Stomach smooth muscle (tissue), 2 donors: ENCODE results near the gene MAP9.
A peak's percentile ranks its signal among the peaks of the same experiment; 100 is the strongest.
"Not testable (repeated sequence)": the region's sequence is repeated elsewhere in the genome, so short reads cannot be mapped to it uniquely, and the experiment has no call there.

Experiments
- H3K27ac ChIP-seq: one replicate; pipeline ENCODE4 v1.7.0; 2013; ENCODE audit warnings: mild to moderate bottlenecking, low read length, inconsistent platforms
- H3K27me3 ChIP-seq, 2 donors: one replicate each; pipeline ENCODE4 v1.7.0; 2013; ENCODE audit warnings: low read length in 2 of 2; ENCODE audit not compliant: insufficient read depth in 2 of 2, control insufficient read depth in 1 of 2
- H3K36me3 ChIP-seq, 2 donors: one replicate each; pipeline ENCODE4 v1.7.0; 2013; ENCODE audit warnings: low read length in 2 of 2; ENCODE audit not compliant: control insufficient read depth in 2 of 2, insufficient read depth in 2 of 2
- H3K4me1 ChIP-seq: one replicate; pipeline ENCODE4 v1.7.0; 2013; ENCODE audit warnings: low read length; ENCODE audit not compliant: control insufficient read depth, insufficient read depth
- H3K4me3 ChIP-seq, 2 donors: one replicate each; pipeline ENCODE4 v1.7.0; 2013; ENCODE audit warnings: low read length in 2 of 2
- H3K9ac ChIP-seq, 2 donors: one replicate each; pipeline ENCODE4 v1.7.0; 2013; ENCODE audit warnings: low read length in 2 of 2, mild to moderate bottlenecking in 1 of 2
- H3K9me3 ChIP-seq, 2 donors: one replicate each; pipeline ENCODE4 v1.7.0; 2013; ENCODE audit warnings: low read length in 2 of 2; ENCODE audit not compliant: control insufficient read depth in 2 of 2
- donor health status: healthy.
- donor health status: Pancreatic carcinoma.

The MAP9 gene

GRCh38 chr4:155376387-155377268 lies at the start of gene MAP9:
MAP9 (minus strand) TSS chr4:155376965; CDS start chr4:155375850, 1,115 bp downstream.
- Histone ChIP-seq H3K27me3 (no peaks in the 10 kb centered on the region), H3K36me3 (peaks cover 0 to 4% of the 10 kb centered on the region in 2 donors), H3K9ac (peak within 1 kb of the TSS; percentile 66 to 74), H3K27ac (no peak within 1 kb of the TSS), H3K4me3 (peak within 1 kb of the TSS; percentile 84 to 86), H3K9me3 (no peaks in the 10 kb centered on the region), H3K4me1 (no peaks in the 10 kb centered on the region)

GRCh38 chr4:155424778-155425177 lies 48.0 kb upstream of the MAP9 start:
- H3K4me1 ChIP-seq, H3K9ac ChIP-seq, H3K9me3 ChIP-seq, H3K27ac ChIP-seq, H3K27me3 ChIP-seq, H3K4me3 ChIP-seq, H3K36me3 ChIP-seq: not testable (repeated sequence)

GRCh38 chr4:155423671-155424070 lies 46.9 kb upstream of the MAP9 start:
- H3K27me3 ChIP-seq: no peaks in the 10 kb centered on the region
- H3K4me3 ChIP-seq: no peak overlapping the region
- no peak overlapping the region for H3K27ac ChIP-seq
- H3K4me1 ChIP-seq: peaks cover 2% of the 10 kb centered on the region
- H3K9me3 ChIP-seq: no peaks in the 10 kb centered on the region
- H3K9ac ChIP-seq: no peak overlapping the region
- no peaks in the 10 kb centered on the region for H3K36me3 ChIP-seq

DNA sequence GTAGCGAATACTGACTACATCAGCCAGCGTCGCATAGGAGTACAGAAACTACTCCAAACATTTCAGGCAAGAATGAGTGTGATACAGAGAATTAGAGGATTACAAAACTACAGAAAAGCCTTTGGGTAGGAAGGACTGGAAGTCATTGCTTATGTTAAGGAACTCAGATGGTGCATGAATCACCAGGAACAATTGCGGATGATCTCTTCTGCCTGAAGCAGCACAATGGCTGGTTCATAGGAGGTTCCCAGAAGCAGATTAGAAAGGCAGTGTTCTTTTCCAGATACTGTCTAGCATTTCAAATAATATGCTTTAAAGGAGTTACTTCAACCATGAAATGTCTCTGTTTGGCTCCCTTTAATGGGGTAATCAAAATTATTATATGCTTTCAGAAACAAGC lies 42.5 kb upstream of the MAP9 start:
- no peaks in the 10 kb centered on the region for H3K27me3 ChIP-seq
- no peak overlapping the region for H3K4me3 ChIP-seq
- H3K36me3 ChIP-seq: no peaks in the 10 kb centered on the region
- no peak overlapping the region for H3K9ac ChIP-seq
- peaks cover 3% of the 10 kb centered on the region for H3K4me1 ChIP-seq
- H3K27ac ChIP-seq: no peak overlapping the region
- no peaks in the 10 kb centered on the region for H3K9me3 ChIP-seq

DNA sequence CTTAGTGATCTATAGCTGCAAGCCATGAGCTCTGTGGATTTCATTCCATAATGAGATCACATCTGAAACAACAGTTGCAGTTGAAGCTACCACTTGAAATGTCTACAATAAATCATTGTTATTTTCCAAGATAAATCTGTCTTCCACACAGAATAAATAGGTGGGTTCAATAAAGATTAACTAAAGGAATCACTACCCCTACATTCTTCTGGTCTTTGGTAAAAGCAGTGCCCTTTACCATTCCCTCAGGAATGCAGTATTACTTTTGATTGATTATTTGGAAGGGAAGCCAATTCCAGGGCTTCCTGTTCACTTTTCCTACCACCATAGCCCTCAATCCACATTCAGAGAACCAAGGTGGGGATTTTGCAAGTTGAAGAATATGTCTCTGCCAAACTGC lies 38.9 kb upstream of the MAP9 start:
- no peak overlapping the region for H3K4me3 ChIP-seq
- H3K36me3 ChIP-seq: no peaks in the 10 kb centered on the region
- H3K9ac ChIP-seq: no peak overlapping the region
- H3K4me1 ChIP-seq: peaks cover 3% of the 10 kb centered on the region
- H3K27ac ChIP-seq: no peak overlapping the region
- H3K27me3 ChIP-seq: no peaks in the 10 kb centered on the region
- H3K9me3 ChIP-seq: no peaks in the 10 kb centered on the region

GRCh38 chr4:155413451-155413850 lies 36.7 kb upstream of the MAP9 start:
- H3K27ac ChIP-seq: no peak overlapping the region
- no peaks in the 10 kb centered on the region for H3K9me3 ChIP-seq
- no peaks in the 10 kb centered on the region for H3K36me3 ChIP-seq
- no peak overlapping the region for H3K9ac ChIP-seq
- no peak overlapping the region for H3K4me3 ChIP-seq
- peaks cover 3% of the 10 kb centered on the region for H3K4me1 ChIP-seq
- H3K27me3 ChIP-seq: no peaks in the 10 kb centered on the region

- H3K27ac ChIP-seq: no peak overlapping the region
- H3K9me3 ChIP-seq: no peaks in the 10 kb centered on the region
- H3K36me3 ChIP-seq: no peaks in the 10 kb centered on the region
Measured at GRCh38 chr4:155411546-155411945, 34.8 kb upstream of the MAP9 start.

GRCh38 chr4:155408796-155409195 lies 32.0 kb upstream of the MAP9 start:
- Histone ChIP-seq H3K36me3 (no peaks in the 10 kb centered on the region), H3K4me3 (no peak overlapping the region), H3K27ac (no peak overlapping the region), H3K9me3 (no peaks in the 10 kb centered on the region), H3K9ac (no peak overlapping the region), H3K27me3 (no peaks in the 10 kb centered on the region), H3K4me1 (no peaks in the 10 kb centered on the region)

More at GRCh38 chr4:155411546-155411945, 34.8 kb upstream of the MAP9 start:
- no peak overlapping the region for H3K4me3 ChIP-seq
- H3K4me1 ChIP-seq: peaks cover 3% of the 10 kb centered on the region
- H3K27me3 ChIP-seq: no peaks in the 10 kb centered on the region
- no peak overlapping the region for H3K9ac ChIP-seq

- Histone ChIP-seq H3K9ac (no peak overlapping the region), H3K27me3 (no peaks in the 10 kb centered on the region), H3K27ac (no peak overlapping the region), H3K4me3 (no peak overlapping the region), H3K9me3 (no peaks in the 10 kb centered on the region), H3K4me1 (no peaks in the 10 kb centered on the region), H3K36me3 (no peaks in the 10 kb centered on the region)
Measured at GRCh38 chr4:155407480-155407879, 30.7 kb upstream of the MAP9 start.

DNA sequence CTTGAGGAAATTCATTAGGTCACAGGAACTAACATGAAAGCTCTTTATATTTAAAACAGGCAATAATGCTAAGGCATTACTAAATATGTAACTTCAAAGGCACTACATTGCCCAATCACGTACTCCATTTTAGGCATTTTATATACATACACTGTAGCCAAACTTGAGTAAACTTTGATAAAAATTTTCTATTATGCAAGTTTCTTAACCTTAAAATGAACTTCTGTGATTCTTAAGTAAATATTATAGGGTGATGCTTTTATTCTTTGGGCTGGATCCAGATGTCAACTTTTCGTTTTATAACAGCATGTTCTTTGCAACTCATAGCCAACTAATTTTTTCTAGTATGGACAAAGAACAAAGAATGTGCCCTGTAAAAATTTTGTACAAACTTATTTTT lies 28.3 kb upstream of the MAP9 start:
- Histone ChIP-seq H3K27ac (no peak overlapping the region), H3K4me3 (no peak overlapping the region), H3K9me3 (no peaks in the 10 kb centered on the region)

DNA sequence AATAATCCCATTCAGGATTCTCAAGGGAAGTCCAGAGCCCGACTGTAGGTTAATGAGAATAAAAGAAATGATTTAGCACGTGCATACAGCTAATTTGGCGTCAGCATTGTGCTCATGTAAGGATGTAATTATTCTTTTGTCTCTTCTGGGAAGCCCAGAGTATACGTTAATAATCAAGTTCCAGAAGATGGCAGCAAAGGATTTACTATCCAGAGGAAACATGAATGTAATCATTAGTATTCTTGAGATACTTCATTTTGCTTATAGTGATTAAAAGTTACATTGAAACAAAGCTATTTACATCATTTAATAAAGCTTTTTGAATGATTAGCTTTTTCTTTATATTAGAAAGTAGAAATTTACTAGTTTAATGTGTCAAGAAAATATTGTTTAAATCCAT lies 27.1 kb upstream of the MAP9 start:
- Histone ChIP-seq H3K4me3 (no peak overlapping the region), H3K36me3 (no peaks in the 10 kb centered on the region), H3K27me3 (no peaks in the 10 kb centered on the region), H3K27ac (no peak overlapping the region), H3K9ac (no peak overlapping the region), H3K9me3 (no peaks in the 10 kb centered on the region), H3K4me1 (no peaks in the 10 kb centered on the region)

More for the DNA sequence above, 28.3 kb upstream of the MAP9 start:
- H3K27me3 ChIP-seq: no peaks in the 10 kb centered on the region
- H3K4me1 ChIP-seq: no peaks in the 10 kb centered on the region
- no peak overlapping the region for H3K9ac ChIP-seq
- no peaks in the 10 kb centered on the region for H3K36me3 ChIP-seq
